Transverse colon (tissue), 4 donors: Measurements from ENCODE around the gene VPS13D.

Source experiments
- CTCF ChIP-seq, 5 experiments: fragments of 200-600 bp in 3 of 5; fragments of 450-650 bp in 2 of 5; sonication (generic) in 3 of 5; IDR thresholded peaks; 1 replicate in 2 of 5; 2 replicates in 3 of 5; pipeline ENCODE4 v1.5.1; 2016 to 2017; ENCODE audit warnings: antibody characterized with exemption in 5 of 5, inconsistent platforms in 3 of 5, mild to moderate bottlenecking in 2 of 5, moderate library complexity in 1 of 5
- EP300 ChIP-seq: sonication (generic); formaldehyde crosslinking; IDR thresholded peaks from one replicate; pipeline ENCODE4 v1.6.1; 2017; ENCODE audit warnings: antibody characterized with exemption, low read depth
- POLR2A ChIP-seq: fragments of 450-650 bp; IDR thresholded peaks from one replicate; pipeline ENCODE4 v1.6.1; 2016; ENCODE audit warnings: antibody characterized with exemption, mild to moderate bottlenecking, moderate library complexity
- POLR2AphosphoS5 ChIP-seq, 3 donors: sonication (generic); formaldehyde crosslinking; IDR thresholded peaks; one replicate each; pipeline ENCODE4 v1.6.1; 2016; ENCODE audit warnings: antibody characterized with exemption in 3 of 3

- no peak for TF ChIP-seq CTCF (IDR thresholded peaks at IDR 0.05)
- no peak for TF ChIP-seq EP300
- no peak for TF ChIP-seq POLR2A
- no peak for TF ChIP-seq POLR2AphosphoS5 (IDR thresholded peaks at IDR 0.05)
These were observed 240.2 kb downstream of the VPS13D start for GRCh38 chr1:12469990-12470389.
